ENCODE results near the gene TEX35.
A peak's percentile ranks its signal among the peaks of the same experiment; 100 is the strongest.

TEX35 gene

GRCh38 chr1:178497903-178498478 lies 14.9 kb upstream of the TEX35 start:
- Histone ChIP-seq H3K4me3 (ENCODE audit: low read depth in 1 of 2, low read length in 2 of 2) (no peak overlapping the region), H3K27me3 (ENCODE audit: insufficient read depth, low read length, poor library complexity) (no peaks in the 10 kb centered on the region), H2AFZ (ENCODE audit: low read depth, low read length) (no peak overlapping the region), H4K20me1 (ENCODE audit: insufficient read depth, low read length) (no peaks in the 10 kb centered on the region), H3K4me2 (ENCODE audit: insufficient read depth, low read length) (no peak overlapping the region), H3K9ac (ENCODE audit: low read depth, low read length) (no peak overlapping the region), H3K9me3 (ENCODE audit: insufficient read depth, low read length, severe bottlenecking) (no peaks in the 10 kb centered on the region), H3K4me1 (ENCODE audit: insufficient read depth, low read length) (no peaks in the 10 kb centered on the region), H3K79me2 (ENCODE audit: insufficient read depth, low read length) (no peaks in the 10 kb centered on the region), H3K27ac (ENCODE audit: low read length) (no peak overlapping the region), H3K36me3 (ENCODE audit: insufficient read depth, low read length) (no peaks in the 10 kb centered on the region)
- ATAC-seq (ENCODE audit: insufficient read depth, low read depth) (no peak), DNase-seq (no peak)
- no peak for TF ChIP-seq EZH2 (IDR thresholded peaks at IDR 0.05; ENCODE audit: borderline replicate concordance, low read depth, low read length, severe bottlenecking)
- TF ChIP-seq, protein P1, sequence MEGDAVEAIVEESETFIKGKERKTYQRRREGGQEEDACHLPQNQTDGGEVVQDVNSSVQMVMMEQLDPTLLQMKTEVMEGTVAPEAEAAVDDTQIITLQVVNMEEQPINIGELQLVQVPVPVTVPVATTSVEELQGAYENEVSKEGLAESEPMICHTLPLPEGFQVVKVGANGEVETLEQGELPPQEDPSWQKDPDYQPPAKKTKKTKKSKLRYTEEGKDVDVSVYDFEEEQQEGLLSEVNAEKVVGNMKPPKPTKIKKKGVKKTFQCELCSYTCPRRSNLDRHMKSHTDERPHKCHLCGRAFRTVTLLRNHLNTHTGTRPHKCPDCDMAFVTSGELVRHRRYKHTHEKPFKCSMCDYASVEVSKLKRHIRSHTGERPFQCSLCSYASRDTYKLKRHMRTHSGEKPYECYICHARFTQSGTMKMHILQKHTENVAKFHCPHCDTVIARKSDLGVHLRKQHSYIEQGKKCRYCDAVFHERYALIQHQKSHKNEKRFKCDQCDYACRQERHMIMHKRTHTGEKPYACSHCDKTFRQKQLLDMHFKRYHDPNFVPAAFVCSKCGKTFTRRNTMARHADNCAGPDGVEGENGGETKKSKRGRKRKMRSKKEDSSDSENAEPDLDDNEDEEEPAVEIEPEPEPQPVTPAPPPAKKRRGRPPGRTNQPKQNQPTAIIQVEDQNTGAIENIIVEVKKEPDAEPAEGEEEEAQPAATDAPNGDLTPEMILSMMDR (IDR thresholded peaks at IDR 0.05; ENCODE audit: borderline replicate concordance, extremely low read depth, low read length, poor library complexity, severe bottlenecking), result no peak

DNA sequence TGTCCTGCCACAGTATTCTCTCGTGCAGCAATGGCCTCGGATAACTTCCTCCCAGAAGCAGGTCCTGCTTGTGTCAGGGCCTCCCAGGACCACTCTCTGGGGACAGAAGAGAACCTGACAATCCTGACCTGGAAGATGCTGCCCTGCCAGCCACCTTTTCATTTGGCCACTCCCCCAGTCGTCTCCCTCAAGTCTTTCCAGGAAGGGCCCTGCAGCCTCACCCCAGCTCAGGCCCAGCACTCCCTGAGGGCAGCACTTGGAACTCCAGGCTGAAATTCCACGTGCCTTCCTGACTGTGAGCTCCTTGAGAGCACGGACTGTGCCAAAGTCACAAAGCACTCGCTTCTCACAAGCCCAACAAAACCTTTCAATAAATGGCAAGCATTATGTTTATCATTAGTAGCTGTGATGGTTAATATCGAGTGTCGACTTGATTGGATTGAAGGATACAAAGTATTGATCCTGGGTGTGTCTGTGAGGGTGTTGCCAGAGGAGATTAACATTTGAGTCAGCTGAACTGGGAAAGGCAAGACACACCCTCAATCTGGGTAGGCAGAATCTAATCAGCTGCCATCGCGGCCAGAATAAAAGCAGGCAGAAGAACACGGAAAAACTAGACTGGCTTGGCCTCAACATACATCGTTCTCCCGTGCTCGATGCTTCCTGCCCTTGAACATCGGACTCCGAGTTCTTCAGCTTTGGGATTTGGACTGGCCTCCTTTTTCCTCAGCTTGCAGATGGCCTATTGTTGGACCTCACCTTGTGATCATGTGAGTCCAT lies 13.8 kb upstream of the TEX35 start:
- H3K9me3 ChIP-seq (ENCODE audit: insufficient read depth, low read length, severe bottlenecking), result no peaks in the 10 kb centered on the region
- no peak overlapping the region for H3K27ac ChIP-seq (ENCODE audit: low read length)
- no peak overlapping the region for H3K9ac ChIP-seq (ENCODE audit: low read depth, low read length)
- H3K36me3 ChIP-seq (ENCODE audit: insufficient read depth, low read length), result no peaks in the 10 kb centered on the region
- no peaks in the 10 kb centered on the region for H3K4me1 ChIP-seq (ENCODE audit: insufficient read depth, low read length)
- H4K20me1 ChIP-seq (ENCODE audit: insufficient read depth, low read length), result no peaks in the 10 kb centered on the region
- no peak overlapping the region for H3K4me3 ChIP-seq (ENCODE audit: low read depth in 1 of 2, low read length in 2 of 2)
- no peaks in the 10 kb centered on the region for H3K27me3 ChIP-seq (ENCODE audit: insufficient read depth, low read length, poor library complexity)
- DNase-seq (no peak), ATAC-seq (ENCODE audit: insufficient read depth, low read depth) (no peak)
- H3K4me2 ChIP-seq (ENCODE audit: insufficient read depth, low read length), result no peak overlapping the region
- H3K79me2 ChIP-seq (ENCODE audit: insufficient read depth, low read length), result no peaks in the 10 kb centered on the region
- no peak for TF ChIP-seq EZH2 (IDR thresholded peaks at IDR 0.05; ENCODE audit: borderline replicate concordance, low read depth, low read length, severe bottlenecking)
- TF ChIP-seq, protein P1 (IDR thresholded peaks at IDR 0.05; ENCODE audit: borderline replicate concordance, extremely low read depth, low read length, poor library complexity, severe bottlenecking), result no peak
- no peak overlapping the region for H2AFZ ChIP-seq (ENCODE audit: low read depth, low read length)

DNA sequence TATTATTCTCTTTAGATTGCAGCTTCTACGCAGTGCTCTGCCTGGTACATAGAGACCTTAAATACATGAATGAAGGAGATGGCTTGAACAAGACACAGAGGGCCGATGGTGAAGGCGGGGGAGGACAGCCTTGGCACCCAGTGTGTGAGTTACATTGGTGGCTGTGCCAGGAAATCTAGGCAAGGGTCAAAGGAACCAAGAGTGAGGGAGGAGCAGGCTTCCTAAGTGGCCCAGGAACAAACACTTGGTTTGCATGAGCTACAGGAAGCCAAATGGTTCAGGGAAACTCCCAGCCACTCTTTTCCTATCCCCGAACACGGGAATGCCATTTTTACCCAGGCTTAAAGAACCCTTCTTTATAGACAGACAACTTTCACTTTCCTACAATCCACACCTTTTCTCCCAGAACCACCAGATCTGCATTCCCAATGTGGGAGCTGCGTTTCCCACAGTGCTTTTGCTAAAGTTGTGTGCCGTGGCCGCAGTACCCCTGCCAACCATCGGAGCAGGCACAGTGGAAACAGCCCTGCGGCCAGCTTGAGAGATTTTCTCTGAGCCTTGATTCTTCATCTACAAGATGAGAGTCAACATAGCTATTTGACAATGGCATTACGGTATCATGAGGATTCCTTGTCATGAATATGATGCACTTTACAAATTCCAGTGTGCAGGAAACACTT lies 12.7 kb upstream of the TEX35 start:
- Histone ChIP-seq H3K4me1 (ENCODE audit: insufficient read depth, low read length) (no peaks in the 10 kb centered on the region), H3K4me2 (ENCODE audit: insufficient read depth, low read length) (no peak overlapping the region), H3K9me3 (ENCODE audit: insufficient read depth, low read length, severe bottlenecking) (no peaks in the 10 kb centered on the region), H3K79me2 (ENCODE audit: insufficient read depth, low read length) (no peaks in the 10 kb centered on the region), H3K36me3 (ENCODE audit: insufficient read depth, low read length) (no peaks in the 10 kb centered on the region), H2AFZ (ENCODE audit: low read depth, low read length) (no peak overlapping the region), H4K20me1 (ENCODE audit: insufficient read depth, low read length) (no peaks in the 10 kb centered on the region), H3K9ac (ENCODE audit: low read depth, low read length) (no peak overlapping the region), H3K4me3 (ENCODE audit: low read depth in 1 of 2, low read length in 2 of 2) (no peak overlapping the region), H3K27me3 (ENCODE audit: insufficient read depth, low read length, poor library complexity) (no peaks in the 10 kb centered on the region), H3K27ac (ENCODE audit: low read length) (no peak overlapping the region)
- DNase-seq (no peak), ATAC-seq (ENCODE audit: insufficient read depth, low read depth) (no peak)
- no peak for TF ChIP-seq EZH2 (IDR thresholded peaks at IDR 0.05; ENCODE audit: borderline replicate concordance, low read depth, low read length, severe bottlenecking)
- TF ChIP-seq, protein P1 (IDR thresholded peaks at IDR 0.05; ENCODE audit: borderline replicate concordance, extremely low read depth, low read length, poor library complexity, severe bottlenecking), result peak; percentile 25

Data from DND-41 (cell line).